Caco-2 (cell line): ENCODE data around the gene TMEM220. TPM values are rescaled to one million over a fixed set of nuclear protein-coding genes. Genes with fewer than 3 reads are reported as not detected.

Source experiments
- BruUV-seq: library from RNA; stranded (reverse); fragments of 400-500 nt; replicated peaks from 2 replicates; lab custom pipeline; 2021; lab: Mats Ljungman, UMichigan
- CTCF ChIA-PET: fragments of 300-600 bp; sonication (Branson Sonifier 250); formaldehyde crosslinking; loops from one replicate; lab custom pipeline; 2022; ENCODE audit warnings: antibody characterized with exemption; lab: Charles Lee
- POLR2A ChIA-PET: fragments of 300-600 bp; sonication (Branson Sonifier 250); formaldehyde crosslinking; loops from one replicate; lab custom pipeline; 2022; ENCODE audit warnings: antibody characterized with exemption; lab: Charles Lee
- DNase-seq, 2 experiments: peaks; one replicate each; pipeline versions ENCODE4 v3.0.0 to v3.0.0-alpha.2; 2020 to 2022
- H3K27me3 ChIP-seq: replicated peaks from 2 replicates; pipeline ENCODE4 v1.6.0; 2011; ENCODE audit warnings: low read length; ENCODE audit not compliant: control insufficient read depth, insufficient read depth
- H3K36me3 ChIP-seq: 2 replicates; pipeline ENCODE4 v1.5.1; 2011; ENCODE audit warnings: low read length; ENCODE audit not compliant: control insufficient read depth, insufficient read depth
- H3K4me1 ChIP-seq: fragments of 250-450 bp; sonication (Bioruptor Pico); 2 replicates; pipeline ENCODE4 v1.5.1; 2020; ENCODE audit warnings: mild to moderate bottlenecking
- H3K4me3 ChIP-seq: 2 replicates; pipeline ENCODE4 v1.5.1; 2011; ENCODE audit warnings: low read depth, mild to moderate bottlenecking, control low read depth, low read length
- H3K9me3 ChIP-seq: fragments of 250-450 bp; sonication (Bioruptor Pico); 2 replicates; pipeline ENCODE4 v1.5.1; 2020; ENCODE audit warnings: mild to moderate bottlenecking, moderate library complexity
- H3K27ac Mint-ChIP-seq: one replicate; pipeline ENCODE4 v1.8.0; 2022; ENCODE audit warnings: mixed read lengths; ENCODE audit not compliant: unreplicated experiment
- H3K27me3 Mint-ChIP-seq: one replicate; pipeline ENCODE4 v1.8.0; 2022; ENCODE audit warnings: mixed read lengths; ENCODE audit not compliant: insufficient read depth, unreplicated experiment
- H3K36me3 Mint-ChIP-seq: one replicate; pipeline ENCODE4 v1.8.0; 2022; ENCODE audit warnings: mild to moderate bottlenecking, mixed read lengths; ENCODE audit not compliant: insufficient read depth, unreplicated experiment
- H3K4me1 Mint-ChIP-seq: one replicate; pipeline ENCODE4 v1.8.0; 2022; ENCODE audit warnings: low read depth, mixed read lengths; ENCODE audit not compliant: unreplicated experiment
- H3K4me3 Mint-ChIP-seq: one replicate; pipeline ENCODE4 v1.8.0; 2022; ENCODE audit warnings: mild to moderate bottlenecking, moderate library complexity, mixed read lengths; ENCODE audit not compliant: unreplicated experiment
- H3K9me3 Mint-ChIP-seq: one replicate; pipeline ENCODE4 v1.8.0; 2022; ENCODE audit warnings: mixed read lengths; ENCODE audit not compliant: unreplicated experiment
- CTCF ChIP-seq, 2 experiments: fragments of 200-600 bp in 1 of 2; IDR thresholded peaks; 1 replicate in 1 of 2; 2 replicates in 1 of 2; pipeline versions ENCODE4 v1.5.1 to v1.8.0; 2011 to 2022; ENCODE audit warnings: antibody characterized with exemption in 1 of 2, control low read depth in 1 of 2, inconsistent platforms in 1 of 2, low read depth in 1 of 2, low read length in 1 of 2, mild to moderate bottlenecking in 1 of 2, moderate library complexity in 1 of 2; ENCODE audit not compliant: insufficient read depth in 1 of 2, severe bottlenecking in 1 of 2, unreplicated experiment in 1 of 2
- intact Hi-C: fragments of 100-400 bp; cut with micrococcal nuclease; formaldehyde crosslinking; loops from one replicate; pipeline ENCODE4 v1.10.0; 2022; ENCODE audit not compliant: unreplicated experiment
- total RNA-seq: library from RNA; stranded (reverse); gene quantifications from 2 replicates; pipeline ENCODE4 v1.2.3, GENCODE V29; 2022

Gene TMEM220
- total RNA-seq, 1 experiment from 2014 or later, result not detected

- Histone ChIP-seq H3K9me3 (no peaks in the 10 kb centered on the region), H3K4me1 (no peaks in the 10 kb centered on the region), H3K27me3 (no peaks in the 10 kb centered on the region), H3K4me3 (no peak overlapping the region), H3K36me3 (no peaks in the 10 kb centered on the region)
- no peak overlapping the region for H3K4me3 Mint-ChIP-seq
- no peak overlapping the region for H3K27ac Mint-ChIP-seq
- H3K9me3 Mint-ChIP-seq, result no peaks in the 10 kb centered on the region
- ChIA-PET POLR2A (no interaction called here), CTCF (no interaction called here)
- no peaks in the 10 kb centered on the region for H3K4me1 Mint-ChIP-seq
- no peak for TF ChIP-seq CTCF (IDR thresholded peaks at IDR 0.05; ENCODE audit: insufficient read depth in 1 of 2, low read depth in 1 of 2, low read length in 1 of 2, severe bottlenecking in 1 of 2, unreplicated experiment in 1 of 2)
- H3K36me3 Mint-ChIP-seq, result no peaks in the 10 kb centered on the region
- intact Hi-C loops, result no loop called here
- no peaks in the 10 kb centered on the region for H3K27me3 Mint-ChIP-seq
- no TSS peak for BruUV-seq
- no peak for DNase-seq
Observed at GRCh38 chr17:10768750-10769251, 39.0 kb upstream of the TMEM220 start.

GRCh38 chr17:10767232-10767631 lies 37.4 kb upstream of the TMEM220 start:
- Mint-ChIP-seq H3K27ac (no peak overlapping the region), H3K36me3 (no peaks in the 10 kb centered on the region), H3K4me1 (no peaks in the 10 kb centered on the region), H3K27me3 (no peaks in the 10 kb centered on the region), H3K9me3 (no peaks in the 10 kb centered on the region), H3K4me3 (no peak overlapping the region)
- DNase-seq, result no peak
- ChIA-PET CTCF (interaction anchor here (0.6 kb wide), 1 partner anchor 36 kb away, joined by 3 read pairs; no protein-coding TSS in a partner anchor), POLR2A (no interaction called here)
- no peak overlapping the region for H3K4me3 ChIP-seq
- H3K36me3 ChIP-seq, result no peaks in the 10 kb centered on the region
- no peaks in the 10 kb centered on the region for H3K9me3 ChIP-seq
- H3K4me1 ChIP-seq, result no peaks in the 10 kb centered on the region
- H3K27me3 ChIP-seq, result no peaks in the 10 kb centered on the region
- intact Hi-C loops, result no loop called here
- no peak for TF ChIP-seq CTCF (IDR thresholded peaks at IDR 0.05; ENCODE audit: insufficient read depth in 1 of 2, low read depth in 1 of 2, low read length in 1 of 2, severe bottlenecking in 1 of 2, unreplicated experiment in 1 of 2)
- no TSS peak for BruUV-seq

GRCh38 chr17:10762037-10762436 lies 32.2 kb upstream of the TMEM220 start:
- H3K36me3 Mint-ChIP-seq, result no peaks in the 10 kb centered on the region
- H3K4me1 ChIP-seq, result no peaks in the 10 kb centered on the region
- H3K36me3 ChIP-seq, result no peaks in the 10 kb centered on the region
- BruUV-seq, result no TSS peak
- no peaks in the 10 kb centered on the region for H3K27me3 ChIP-seq
- H3K4me3 Mint-ChIP-seq, result no peak overlapping the region
- no peak overlapping the region for H3K27ac Mint-ChIP-seq
- H3K9me3 ChIP-seq, result no peaks in the 10 kb centered on the region
- no peaks in the 10 kb centered on the region for H3K27me3 Mint-ChIP-seq
- no peak for TF ChIP-seq CTCF (IDR thresholded peaks at IDR 0.05; ENCODE audit: insufficient read depth in 1 of 2, low read depth in 1 of 2, low read length in 1 of 2, severe bottlenecking in 1 of 2, unreplicated experiment in 1 of 2)
- H3K9me3 Mint-ChIP-seq, result no peaks in the 10 kb centered on the region
- no peak for DNase-seq
- intact Hi-C loops, result no loop called here
- CTCF ChIA-PET, result no interaction called here
- no peak overlapping the region for H3K4me3 ChIP-seq
- POLR2A ChIA-PET, result no interaction called here
- H3K4me1 Mint-ChIP-seq, result no peaks in the 10 kb centered on the region
